Right kidney (tissue), 9 donors: ENCODE results near the gene SMYD3.

Source experiments
- DNase-seq: peaks from one replicate; pipeline ENCODE4 v3.0.0-alpha.2; 2016
- long read RNA-seq, 8 donors: transcript quantifications; one replicate each; lab custom pipeline, GENCODE V29; 2026

The SMYD3 gene
- long read RNA-seq, donor 1, transcript SMYD3-201 (7 exons, 1,863 nt), result major isoform, 13 of 22 reads
- long read RNA-seq, donor 1, partial matches to known transcripts, result 7 of 22 reads
- long read RNA-seq, donor 1, other reads (novel, unspliced or antisense), result 0 of 22 reads
- long read RNA-seq, donor 2, partial matches to known transcripts, result 5 of 7 reads
- long read RNA-seq, donor 2, other reads (novel, unspliced or antisense), result 0 of 7 reads
- long read RNA-seq, donor 3, partial matches to known transcripts, result 0 of 3 reads
- long read RNA-seq, donor 3, other reads (novel, unspliced or antisense), result 0 of 3 reads
- long read RNA-seq, donor 4, partial matches to known transcripts, result 5 of 9 reads
- long read RNA-seq, donor 4, other reads (novel, unspliced or antisense), result 0 of 9 reads
- long read RNA-seq, donor 5, transcript SMYD3-201 (7 exons, 1,863 nt), result major isoform, 12 of 14 reads
- long read RNA-seq, donor 5, partial matches to known transcripts, result 0 of 14 reads
- long read RNA-seq, donor 5, other reads (novel, unspliced or antisense), result 0 of 14 reads
- long read RNA-seq, donor 6, transcript SMYD3-201 (7 exons, 1,863 nt), result major isoform, 8 of 10 reads
- long read RNA-seq, donor 6, partial matches to known transcripts, result 0 of 10 reads
- long read RNA-seq, donor 6, other reads (novel, unspliced or antisense), result 0 of 10 reads
- long read RNA-seq, donor 7, transcript SMYD3-210 (5 exons, 983 nt), result minor isoform, 6 of 13 reads
- long read RNA-seq, donor 7, transcript SMYD3-201 (7 exons, 1,863 nt), result major isoform, 7 of 13 reads
- long read RNA-seq, donor 7, partial matches to known transcripts, result 0 of 13 reads
- long read RNA-seq, donor 7, other reads (novel, unspliced or antisense), result 0 of 13 reads
- long read RNA-seq, donor 8, transcript SMYD3-201 (7 exons, 1,863 nt), result major isoform, 9 of 11 reads
- long read RNA-seq, donor 8, partial matches to known transcripts, result 0 of 11 reads
- long read RNA-seq, donor 8, other reads (novel, unspliced or antisense), result 0 of 11 reads

DNA sequence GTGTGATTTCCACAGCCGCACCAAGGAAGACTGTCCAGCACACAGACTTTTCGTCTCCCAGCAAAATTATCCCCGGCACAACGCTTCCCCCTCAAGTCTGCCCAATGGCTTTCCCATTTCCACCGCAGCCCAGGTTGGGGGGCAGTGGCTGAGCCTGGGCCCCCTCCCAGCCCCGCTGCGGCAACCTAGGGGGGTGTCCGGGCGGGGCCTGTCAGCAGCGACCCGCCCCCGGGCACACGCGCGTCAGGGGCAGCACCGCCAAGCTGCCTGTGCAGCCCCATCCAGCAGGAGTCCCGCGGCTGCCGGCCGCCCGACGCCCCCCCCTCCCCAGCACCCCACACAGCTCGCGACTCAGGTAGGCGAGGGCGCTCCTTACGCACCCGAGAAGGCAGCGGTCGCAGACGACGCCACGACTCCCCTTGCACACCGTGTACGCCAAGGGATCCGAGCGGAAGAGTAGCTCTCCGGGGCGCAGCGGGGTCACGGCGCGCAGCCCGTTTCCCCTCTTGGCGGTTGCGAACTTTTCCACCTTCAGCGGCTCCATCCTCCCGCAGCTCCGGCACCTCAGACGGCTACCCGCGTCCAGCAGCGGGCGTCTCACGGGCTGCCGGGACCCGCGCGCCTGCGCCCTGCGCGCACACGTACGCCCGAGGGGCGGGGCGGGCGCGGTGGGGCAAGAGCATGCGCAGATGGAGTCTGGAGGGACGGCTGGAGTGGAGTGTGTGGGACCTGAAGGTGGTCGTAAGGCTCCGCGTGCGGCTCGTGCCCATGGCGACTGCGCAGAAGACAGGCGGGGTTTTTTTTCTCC lies at the start of gene SMYD3:
TSS of gene SMYD3 (minus strand) at position 606 of the 808 bp plus-strand sequence.
- peak; percentile 87 for DNase-seq

GRCh38 chr1:246554201-246554600 lies 47.1 kb upstream of the SMYD3 start:
- no peak for DNase-seq

- no peak for DNase-seq
Measured at GRCh38 chr1:246552110-246552509, 45.0 kb upstream of the SMYD3 start.

GRCh38 chr1:246550402-246550801 lies 43.3 kb upstream of the SMYD3 start:
- no peak for DNase-seq

GRCh38 chr1:246549665-246550064 lies 42.6 kb upstream of the SMYD3 start:
- DNase-seq, result no peak

DNA sequence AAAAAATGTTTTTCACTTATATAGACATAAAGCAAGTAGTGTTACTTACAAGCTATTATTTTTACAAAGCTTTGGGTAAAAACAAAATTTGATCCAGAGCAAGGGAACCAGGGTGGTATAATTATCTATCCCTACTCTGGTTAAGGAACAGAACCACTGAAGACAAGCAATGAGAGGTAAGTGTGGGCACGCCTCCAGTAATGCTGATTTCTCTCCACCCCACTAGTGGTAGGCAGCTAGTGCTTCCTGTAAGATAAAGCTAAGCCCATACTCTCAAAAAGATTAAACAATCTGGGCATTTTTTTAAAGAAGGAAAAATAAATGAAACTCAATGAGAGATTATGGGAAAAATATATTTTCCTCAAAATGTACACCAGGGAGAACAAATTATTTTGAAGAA lies 36.9 kb upstream of the SMYD3 start:
- DNase-seq, result no peak

GRCh38 chr1:246540738-246541491 lies 33.8 kb upstream of the SMYD3 start:
- no peak for DNase-seq

DNA sequence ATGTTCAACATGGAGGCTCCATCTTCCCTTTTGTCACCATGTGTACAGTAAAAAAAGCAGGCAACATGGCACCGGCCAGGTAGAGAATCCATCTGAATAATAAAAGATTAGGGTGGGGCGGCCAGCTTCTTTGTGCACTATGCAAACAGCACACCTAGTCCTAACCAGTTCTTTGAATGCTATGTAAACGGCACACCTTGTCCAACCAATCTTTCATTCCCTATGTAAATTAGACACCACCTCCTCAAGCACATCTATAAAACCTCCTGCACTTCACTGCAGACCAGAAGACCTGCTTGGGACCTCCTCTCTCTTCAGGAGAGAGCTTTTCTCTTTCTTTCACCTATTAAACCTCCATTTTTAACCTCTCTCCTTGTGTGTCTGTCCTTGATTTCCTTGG lies 30.8 kb upstream of the SMYD3 start:
- DNase-seq, result no peak

DNA sequence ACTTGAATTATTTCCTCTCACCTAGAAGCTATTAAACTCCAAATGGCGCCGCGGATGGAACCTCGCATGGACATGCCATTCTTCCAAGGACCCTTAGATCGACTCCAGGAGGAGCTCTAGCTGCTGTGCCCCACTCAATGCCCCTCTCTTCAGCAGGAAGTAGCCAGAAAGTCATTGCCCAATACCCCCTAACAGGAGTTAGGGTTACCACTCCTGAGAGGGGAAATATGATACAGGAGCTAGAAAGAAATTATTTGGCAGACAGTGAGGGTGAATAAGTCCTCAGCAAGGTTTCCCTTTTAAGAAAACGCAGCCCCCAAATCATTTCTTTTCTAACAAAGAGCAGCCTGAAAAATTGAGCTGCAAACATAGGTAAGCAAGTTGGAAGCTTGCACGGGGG lies 30.4 kb upstream of the SMYD3 start:
- DNase-seq, result no peak

- DNase-seq, result no peak
Measured at GRCh38 chr1:246534114-246534513, 27.0 kb upstream of the SMYD3 start.

- DNase-seq, result no peak
Measured at GRCh38 chr1:246533371-246533905, 26.4 kb upstream of the SMYD3 start.

DNA sequence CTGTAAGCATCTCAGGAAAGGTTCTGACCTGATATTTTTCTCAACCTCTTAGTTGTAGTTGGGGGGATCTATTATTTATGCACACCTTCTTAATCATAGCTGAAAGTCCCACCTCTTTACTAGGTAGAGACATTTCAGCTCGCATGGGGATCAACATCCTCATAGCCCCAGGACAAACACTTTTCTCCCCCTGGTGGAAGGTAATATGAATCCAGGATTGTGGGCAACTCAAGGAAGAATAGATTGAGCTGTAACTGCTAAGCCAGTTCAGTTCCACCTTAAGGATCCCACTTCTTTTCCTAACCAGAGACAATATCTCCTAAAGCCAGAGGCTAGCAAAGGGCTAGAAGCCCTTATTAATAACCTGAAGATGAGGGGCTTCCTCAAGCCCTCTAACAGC lies 25.4 kb upstream of the SMYD3 start:
- DNase-seq, result no peak

- no peak for DNase-seq
Measured at GRCh38 chr1:246530482-246530881, 23.4 kb upstream of the SMYD3 start.

- no peak for DNase-seq
Measured at GRCh38 chr1:246528933-246529731, 22.1 kb upstream of the SMYD3 start.

- no peak for DNase-seq
Measured at GRCh38 chr1:246527402-246528088, 20.5 kb upstream of the SMYD3 start.

DNA sequence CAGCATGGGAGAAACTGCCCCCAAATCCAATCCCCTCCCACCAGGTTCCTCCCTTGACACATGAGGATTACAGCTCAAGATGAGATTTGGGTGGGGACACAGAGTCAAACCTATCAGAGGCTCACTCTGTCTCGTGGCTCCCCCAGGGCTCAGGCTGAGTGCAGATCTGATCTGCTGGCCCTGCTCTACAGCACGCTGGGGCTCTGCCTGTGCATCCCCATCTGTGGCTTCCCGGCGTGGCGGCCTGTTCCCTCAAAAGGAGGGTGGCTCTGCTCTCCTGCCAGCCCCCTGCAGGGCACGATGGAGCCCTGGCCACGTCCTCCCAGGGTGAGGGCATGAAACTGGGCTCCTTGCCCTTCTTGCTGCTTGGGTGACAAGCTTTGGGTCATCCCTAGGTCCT lies 19.8 kb upstream of the SMYD3 start:
- DNase-seq, result no peak

GRCh38 chr1:246526380-246526779 lies 19.3 kb upstream of the SMYD3 start:
- no peak for DNase-seq

GRCh38 chr1:246519514-246519913 lies 12.4 kb upstream of the SMYD3 start:
- DNase-seq, result no peak

- DNase-seq, result no peak
Measured at GRCh38 chr1:246518456-246519205, 11.6 kb upstream of the SMYD3 start.
